ENCODE measurements around the gene MCCD1.
"Not testable (repeated sequence)": the region's sequence is repeated elsewhere in the genome, so short reads cannot be mapped to it uniquely, and the experiment has no call there.

MCCD1 gene

DNA sequence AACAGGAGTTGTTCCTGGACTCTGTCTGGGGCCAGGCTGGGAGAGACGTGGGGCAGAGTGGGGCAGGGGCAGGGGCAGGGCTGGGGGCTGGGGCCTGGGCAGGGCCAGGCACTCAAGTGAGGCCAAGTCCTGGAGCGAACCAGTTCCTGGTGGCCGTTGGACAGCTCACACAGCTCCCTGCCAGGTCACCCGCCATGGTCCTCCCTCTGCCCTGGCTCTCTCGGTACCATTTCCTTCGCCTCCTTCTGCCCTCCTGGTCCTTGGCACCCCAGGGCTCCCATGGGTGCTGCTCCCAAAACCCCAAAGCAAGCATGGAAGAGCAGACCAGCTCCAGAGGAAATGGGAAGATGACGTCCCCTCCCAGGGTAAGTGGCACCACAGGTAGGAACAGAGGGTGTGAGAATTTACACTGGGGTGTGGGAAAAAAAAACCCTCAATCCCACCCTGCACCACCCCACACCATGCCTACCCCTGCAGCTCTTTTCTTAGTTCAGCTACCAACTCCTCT is at the start of gene MCCD1:
MCCD1 (plus strand) TSS at position 142 of the 508 bp plus-strand sequence; CDS start at position 195, 53 bp downstream.
- no peak for DNase-seq (ENCODE audit: low read depth)

GRCh38 chr6:31479151-31479932 is 49.4 kb upstream of the MCCD1 start:
- no peak for DNase-seq (ENCODE audit: low read depth)

DNA sequence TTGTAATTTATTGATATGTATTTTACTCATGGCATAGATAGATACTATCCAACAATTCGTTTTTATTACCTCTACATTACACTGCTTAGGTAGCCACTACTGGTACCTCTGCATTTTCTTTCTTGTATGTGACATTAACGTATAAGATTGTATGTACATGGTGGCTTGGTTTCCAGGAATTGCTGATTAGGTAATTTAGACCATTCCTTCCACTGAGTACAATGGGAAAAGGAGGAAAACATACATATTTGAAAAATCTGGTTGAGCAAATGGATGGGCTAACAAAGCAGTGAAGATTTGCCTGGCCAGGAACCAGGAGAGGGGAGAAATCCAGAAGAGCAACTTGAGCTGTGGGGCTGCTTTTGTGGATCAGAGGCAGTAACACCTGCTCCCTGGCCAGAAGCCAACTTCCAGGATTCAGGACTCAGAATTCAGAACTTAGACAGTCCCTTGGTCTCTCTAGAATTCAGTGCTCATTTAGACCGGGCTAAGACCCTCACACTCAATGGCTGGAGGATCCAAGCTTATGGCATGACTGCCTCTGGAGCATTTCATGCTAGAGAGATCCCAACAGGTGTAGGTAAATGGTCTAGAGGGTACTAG is 48.7 kb upstream of the MCCD1 start:
- DNase-seq (ENCODE audit: low read depth) = no peak

GRCh38 chr6:31480574-31480973 is 48.2 kb upstream of the MCCD1 start:
- no peak for DNase-seq (ENCODE audit: low read depth)

DNA sequence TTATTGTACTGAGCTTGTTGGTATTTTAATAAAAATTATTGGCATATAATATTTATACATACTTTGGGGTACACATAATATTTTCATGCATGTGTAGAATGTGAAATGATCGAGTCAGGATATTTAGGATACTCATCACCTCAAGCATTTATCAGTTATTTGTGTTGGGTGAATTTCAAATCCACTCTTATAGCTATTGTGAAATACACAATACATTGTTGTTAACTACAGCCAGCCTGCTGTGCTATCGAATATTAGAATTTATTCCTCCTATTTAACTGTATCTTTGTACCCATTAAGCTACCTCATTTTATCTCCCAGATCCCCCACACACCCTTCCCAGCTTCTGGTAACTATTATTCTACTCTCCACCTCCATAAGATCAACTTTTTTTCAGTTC is 45.4 kb upstream of the MCCD1 start:
- DNase-seq (ENCODE audit: low read depth) = no peak

GRCh38 chr6:31485055-31485454 is 43.7 kb upstream of the MCCD1 start:
- DNase-seq (ENCODE audit: low read depth) = no peak

DNA sequence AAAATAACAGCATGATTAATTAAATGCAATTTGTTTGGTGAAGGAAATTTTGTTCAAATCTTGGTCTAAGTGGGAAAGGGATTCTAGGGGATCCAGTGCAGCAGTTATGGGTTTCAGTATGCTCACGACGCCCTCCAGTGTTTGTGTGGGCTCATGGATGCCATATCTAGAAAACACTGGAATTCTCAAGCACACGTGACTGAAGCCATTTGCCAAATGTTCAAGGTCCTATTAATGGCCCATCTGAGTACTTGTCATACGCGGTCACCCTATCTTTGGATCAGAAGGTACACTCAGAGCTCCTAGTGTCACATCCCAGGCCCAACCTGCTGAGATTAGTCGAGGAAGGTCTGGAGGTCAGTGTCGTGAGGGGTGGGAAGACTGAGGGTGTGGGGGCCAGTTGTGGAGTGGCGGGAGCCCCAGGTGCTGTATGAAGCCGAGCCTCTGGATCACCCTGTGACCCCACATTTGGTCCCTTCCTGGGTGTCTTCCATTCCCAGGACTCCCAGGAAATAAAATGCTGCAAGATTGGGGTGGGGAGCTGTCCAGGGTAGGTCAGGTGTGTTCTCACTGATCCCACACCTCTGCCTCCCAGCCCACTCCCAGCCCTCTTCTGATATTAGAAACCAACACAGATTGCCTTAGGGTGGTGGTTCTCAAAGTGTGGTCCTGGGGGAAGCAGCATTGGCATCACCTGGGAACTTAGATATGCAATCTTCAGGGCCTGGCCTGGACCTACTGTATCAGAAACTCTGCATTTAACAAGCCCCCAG is 42.5 kb upstream of the MCCD1 start:
- DNase-seq (ENCODE audit: low read depth) = not testable (repeated sequence)

DNA sequence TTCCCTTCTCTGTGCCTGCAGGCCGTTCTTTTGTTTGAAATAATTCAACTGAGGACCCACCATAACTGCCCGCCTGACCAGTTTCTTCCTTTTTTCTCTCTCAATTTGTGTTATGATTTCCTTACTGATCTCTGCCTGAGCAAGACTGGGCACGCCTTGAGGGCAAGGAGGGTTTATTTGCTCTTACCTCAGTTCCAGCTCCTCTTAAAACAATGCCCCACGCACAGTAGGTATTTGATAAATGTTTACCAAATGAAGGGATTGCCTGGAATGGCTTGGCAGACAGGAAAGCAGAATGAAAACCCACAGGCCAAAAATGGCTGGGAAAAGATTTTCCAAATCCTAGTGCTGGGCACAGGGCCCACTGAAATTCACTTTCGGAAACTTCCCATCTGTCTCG is 41.1 kb upstream of the MCCD1 start:
- not testable (repeated sequence) for DNase-seq (ENCODE audit: low read depth)

DNA sequence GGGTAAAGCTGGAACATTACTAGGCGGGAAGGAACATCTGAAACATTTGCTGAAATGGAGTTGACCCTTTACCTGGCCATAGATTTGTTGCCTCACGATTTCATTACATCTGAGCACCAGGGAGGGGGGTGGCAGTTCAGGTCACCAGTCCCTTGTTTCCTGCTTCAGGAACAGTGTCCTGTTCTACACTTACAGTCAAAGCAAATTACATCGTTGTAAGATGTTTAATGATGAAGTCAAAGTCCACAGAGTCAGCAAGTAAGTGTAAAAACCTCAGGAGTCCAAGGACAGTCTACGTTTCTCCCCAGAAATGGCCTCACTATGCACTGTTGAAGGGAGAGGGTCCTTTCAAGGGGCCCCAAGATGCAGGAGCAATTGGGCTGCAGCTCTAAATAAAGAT is 39.7 kb upstream of the MCCD1 start:
- DNase-seq (ENCODE audit: low read depth) = no peak

- DNase-seq (ENCODE audit: low read depth) = no peak
Measured at GRCh38 chr6:31490115-31490873, 38.5 kb upstream of the MCCD1 start.

- not testable (repeated sequence) for DNase-seq (ENCODE audit: low read depth)
Measured at GRCh38 chr6:31493550-31493874, 35.2 kb upstream of the MCCD1 start.

DNA sequence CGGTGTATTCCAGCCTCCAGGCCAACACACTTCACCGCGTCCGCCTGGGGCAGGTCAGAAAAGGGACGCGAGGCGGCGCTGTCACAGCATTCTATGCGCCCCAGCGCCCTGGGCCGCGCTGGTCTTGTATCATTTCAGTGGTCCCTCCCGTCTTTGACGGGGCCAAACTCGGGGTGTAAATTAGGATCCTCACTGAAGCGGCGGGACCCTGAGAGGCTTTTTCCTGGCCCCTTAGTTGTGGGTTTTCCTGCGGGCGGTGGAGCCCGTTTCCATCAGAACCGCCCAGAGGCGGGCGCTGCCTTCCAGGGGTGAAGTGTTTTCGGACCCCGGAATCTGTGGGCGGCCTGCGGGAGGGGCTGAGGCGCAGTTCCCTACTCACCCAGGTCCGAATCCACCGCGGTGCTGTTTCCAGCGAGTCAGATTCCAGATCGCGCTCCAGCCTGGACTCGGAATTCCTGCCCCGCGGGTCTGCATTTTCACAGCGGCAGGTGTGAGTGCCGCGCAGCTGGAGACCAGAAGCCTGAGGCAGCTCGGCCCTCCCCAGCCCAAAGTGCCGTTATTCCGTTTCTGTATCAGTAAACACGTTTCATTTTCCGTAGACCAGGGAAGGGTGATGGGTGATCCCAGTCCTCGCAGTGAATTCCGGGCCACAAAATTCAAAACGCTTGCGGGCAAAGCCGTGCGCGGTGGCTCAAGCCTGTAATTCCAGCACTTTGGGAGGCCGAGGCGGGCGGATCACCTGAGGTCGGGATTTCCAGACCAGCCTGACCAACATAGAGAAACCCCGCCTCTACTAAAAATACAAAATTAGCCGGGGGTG is 34.7 kb upstream of the MCCD1 start:
- DNase-seq (ENCODE audit: low read depth) = no peak

DNA sequence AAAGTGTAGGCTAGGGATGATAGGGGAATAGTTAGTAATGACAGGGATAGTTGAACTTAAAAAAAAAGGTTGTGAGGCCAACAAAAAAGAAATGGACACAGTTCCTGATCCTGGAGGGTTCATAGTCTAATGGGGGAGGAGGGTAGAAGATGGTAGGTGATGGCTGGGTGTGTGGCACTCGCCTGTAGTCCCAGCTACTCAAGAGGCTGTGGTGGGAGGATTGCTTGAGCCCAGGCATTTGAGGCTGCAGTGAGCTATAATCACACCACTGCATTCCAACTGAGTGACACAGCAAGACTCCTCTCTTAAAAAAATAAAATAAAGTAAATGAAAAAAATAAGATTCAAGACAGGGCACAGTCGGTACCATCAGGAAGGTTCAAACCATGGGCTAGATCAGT is 33.2 kb upstream of the MCCD1 start:
- DNase-seq (ENCODE audit: low read depth) = no peak

DNA sequence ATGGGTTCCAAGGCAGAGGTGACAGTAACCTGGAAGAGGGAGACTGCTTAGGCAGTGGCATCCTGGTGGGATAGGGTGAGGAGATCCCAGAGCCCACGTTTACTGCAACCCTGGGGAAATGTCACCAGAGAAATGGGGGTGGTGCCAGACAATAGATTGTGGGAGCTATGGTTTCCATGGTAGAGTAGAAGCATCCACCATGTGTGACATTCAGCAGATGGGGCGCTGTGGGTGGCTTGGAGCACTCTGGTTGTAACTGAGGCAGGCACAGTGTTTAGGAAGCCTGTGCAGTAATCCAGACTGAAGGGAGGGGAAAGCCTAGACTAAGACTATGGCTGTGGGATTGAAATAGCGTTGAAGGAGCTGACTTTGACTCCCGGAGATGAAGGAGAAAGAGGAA is 31.9 kb upstream of the MCCD1 start:
- DNase-seq (ENCODE audit: low read depth) = not testable (repeated sequence)

DNA sequence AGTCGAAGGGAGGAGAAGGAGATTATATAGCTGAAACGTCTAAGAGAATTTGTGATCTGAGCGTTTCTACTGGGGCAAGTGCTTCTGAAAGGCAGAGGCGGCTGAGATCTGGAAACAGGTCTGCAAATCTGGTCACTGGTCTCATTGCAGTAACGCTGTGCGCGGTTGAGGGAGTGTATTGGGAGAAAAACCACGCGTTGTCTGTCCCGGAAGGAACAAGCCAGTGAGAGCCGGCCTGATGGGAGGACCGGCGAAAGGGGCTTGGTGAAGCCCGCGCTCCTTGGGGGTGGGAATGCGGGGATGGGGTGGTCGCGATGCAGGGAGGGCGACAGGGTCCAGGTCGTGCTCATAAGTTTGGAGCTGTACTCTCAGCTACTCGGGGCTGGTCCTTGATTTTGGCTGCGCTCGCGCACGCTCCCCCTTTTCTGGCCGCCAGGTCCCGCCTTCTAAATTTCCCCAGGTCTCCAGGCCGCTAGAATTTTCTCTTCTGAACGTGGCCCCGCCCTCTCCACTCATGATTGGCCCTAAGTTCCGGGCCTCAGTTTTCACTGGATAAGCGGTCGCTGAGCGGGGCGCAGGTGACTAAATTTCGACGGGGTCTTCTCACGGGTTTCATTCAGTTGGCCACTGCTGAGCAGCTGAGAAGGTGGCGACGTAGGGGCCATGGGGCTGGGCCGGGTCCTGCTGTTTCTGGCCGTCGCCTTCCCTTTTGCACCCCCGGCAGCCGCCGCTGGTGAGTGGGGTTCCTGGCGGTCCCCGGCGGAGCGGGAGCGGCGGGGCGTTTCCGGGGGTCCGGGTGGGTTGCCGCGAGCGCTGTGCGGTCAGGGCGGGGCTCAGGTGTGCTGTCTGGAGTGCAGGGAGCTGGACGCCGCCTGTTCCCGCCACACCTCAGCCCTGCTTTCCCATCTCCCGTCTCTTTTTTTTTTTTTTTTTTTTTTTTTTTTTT is 31.0 kb upstream of the MCCD1 start, which contains the start of gene MICB:
MICB (plus strand) TSS at position 615 of the 946 bp plus-strand sequence; CDS start at position 664, 49 bp downstream.
- no peak for DNase-seq (ENCODE audit: low read depth)

- DNase-seq (ENCODE audit: low read depth) = no peak
Measured at GRCh38 chr6:31498748-31499147, 30.0 kb upstream of the MCCD1 start.

DNA sequence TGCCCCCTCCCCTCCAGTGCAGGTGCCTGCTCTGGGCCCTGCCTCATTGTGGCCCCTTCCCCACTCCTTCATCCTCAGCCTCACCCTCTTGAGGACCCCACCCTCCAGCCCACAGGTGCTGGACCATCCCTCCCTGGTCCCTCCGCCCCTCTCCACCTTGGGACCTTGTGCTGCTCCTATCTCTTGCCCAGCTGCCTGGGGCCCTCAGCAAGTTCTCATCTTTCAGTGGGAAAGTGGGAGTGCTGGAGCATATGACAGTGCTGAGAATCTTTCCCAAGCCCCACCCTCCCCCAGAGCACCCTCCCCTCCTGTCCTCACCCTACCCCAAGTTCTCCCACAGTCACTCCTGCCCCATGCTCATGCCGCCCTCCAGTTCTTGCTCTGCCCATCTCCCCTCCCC is 29.1 kb upstream of the MCCD1 start:
- not testable (repeated sequence) for DNase-seq (ENCODE audit: low read depth)

DNA sequence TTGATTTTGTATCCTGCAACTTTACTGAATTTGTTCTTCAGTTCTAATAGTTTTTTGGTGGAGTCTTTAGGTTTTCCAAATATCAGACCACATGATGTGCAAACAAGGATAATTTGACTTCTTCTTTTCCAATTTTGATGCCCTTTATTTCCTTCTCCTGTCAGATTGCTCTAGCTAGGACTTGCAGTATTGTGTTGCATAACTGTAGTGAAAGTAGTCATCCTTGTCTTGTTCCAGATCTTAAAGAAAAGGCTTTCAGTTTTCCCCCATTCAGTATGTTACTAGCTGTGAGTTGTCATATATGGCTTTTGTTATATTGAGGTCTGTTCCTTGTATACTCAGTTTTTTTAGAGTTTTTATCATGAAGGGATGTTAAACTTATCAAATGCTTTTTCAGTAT is 26.2 kb upstream of the MCCD1 start:
- DNase-seq (ENCODE audit: low read depth) = no peak

- not testable (repeated sequence) for DNase-seq (ENCODE audit: low read depth)
Measured at GRCh38 chr6:31509036-31509435, 19.7 kb upstream of the MCCD1 start.

DNA sequence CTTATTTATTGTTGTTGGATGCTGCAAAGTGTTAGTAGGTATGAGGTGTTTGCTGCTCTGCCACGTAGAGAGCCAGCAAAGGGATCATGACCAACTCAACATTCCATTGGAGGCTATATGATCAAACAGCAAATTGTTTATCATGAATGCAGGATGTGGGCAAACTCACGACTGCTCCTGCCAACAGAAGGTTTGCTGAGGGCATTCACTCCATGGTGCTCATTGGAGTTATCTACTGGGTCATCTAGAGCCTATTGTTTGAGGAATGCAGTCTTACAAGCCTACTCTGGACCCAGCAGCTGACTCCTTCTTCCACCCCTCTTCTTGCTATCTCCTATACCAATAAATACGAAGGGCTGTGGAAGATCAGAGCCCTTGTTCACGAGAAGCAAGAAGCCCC is 18.8 kb upstream of the MCCD1 start:
- DNase-seq (ENCODE audit: low read depth) = no peak
